HG03025 (cell line): ENCODE data around the gene CYP2A6.
"Not testable (repeated sequence)": the region's sequence is repeated elsewhere in the genome, so short reads cannot be mapped to it uniquely, and the experiment has no call there.

Source experiments
- ATAC-seq: cut with Tn5 transposase; IDR thresholded peaks from one replicate; pipeline ENCODE4 v1.9.1; 2021; ENCODE audit warnings: mild to moderate bottlenecking, moderate library complexity; ENCODE audit not compliant: unreplicated experiment, low FRiP score

CYP2A6 gene

GRCh38 chr19:40852467-40853152, 2.4 kb upstream of the CYP2A6 start:
- not testable (repeated sequence) for ATAC-seq

GRCh38 chr19:40846722-40847121, 3.5 kb downstream of the CYP2A6 start:
- not testable (repeated sequence) for ATAC-seq

- ATAC-seq: not testable (repeated sequence)
Observed at GRCh38 chr19:40843653-40844052, 6.6 kb downstream of the CYP2A6 start.

- not testable (repeated sequence) for ATAC-seq
Observed at GRCh38 chr19:40842997-40843652, 7.1 kb downstream of the CYP2A6 start.

GRCh38 chr19:40842012-40842411, 8.2 kb downstream of the CYP2A6 start:
- ATAC-seq: not testable (repeated sequence)

- ATAC-seq: not testable (repeated sequence)
Observed at GRCh38 chr19:40838477-40838876, 11.8 kb downstream of the CYP2A6 start.

GRCh38 chr19:40836754-40837429, 13.4 kb downstream of the CYP2A6 start:
- no peak for ATAC-seq

GRCh38 chr19:40833728-40834533, 16.3 kb downstream of the CYP2A6 start:
- ATAC-seq: not testable (repeated sequence)

- not testable (repeated sequence) for ATAC-seq
Observed at GRCh38 chr19:40832431-40832790, 17.8 kb downstream of the CYP2A6 start.

- ATAC-seq: no peak
Observed at GRCh38 chr19:40831502-40832430, 18.5 kb downstream of the CYP2A6 start.

GRCh38 chr19:40830741-40831140, 19.5 kb downstream of the CYP2A6 start:
- not testable (repeated sequence) for ATAC-seq

- ATAC-seq: no peak
Observed at GRCh38 chr19:40829205-40829604, 21.0 kb downstream of the CYP2A6 start.

- no peak for ATAC-seq
Observed at GRCh38 chr19:40827386-40828247, 22.6 kb downstream of the CYP2A6 start.

GRCh38 chr19:40826699-40827385, 23.4 kb downstream of the CYP2A6 start:
- ATAC-seq: not testable (repeated sequence)

GRCh38 chr19:40826312-40826698, 23.9 kb downstream of the CYP2A6 start:
- not testable (repeated sequence) for ATAC-seq

GRCh38 chr19:40825460-40826095, 24.7 kb downstream of the CYP2A6 start:
- not testable (repeated sequence) for ATAC-seq

- ATAC-seq: not testable (repeated sequence)
Observed at GRCh38 chr19:40824916-40825315, 25.3 kb downstream of the CYP2A6 start.
